Left lung (tissue), 10 donors: Measurements from ENCODE around the gene EIF4H. TPM values are rescaled to one million over a fixed set of nuclear protein-coding genes. Genes with fewer than 3 reads are reported as not detected.

ENCODE experiments used
- ATAC-seq: fragments of 200-7000 bp; cut with Tn5 transposase; one replicate; pipeline ENCODE4 v1.9.1; 2020; ENCODE audit warnings: moderate library complexity
- DNase-seq, 4 donors: peaks; one replicate each; pipeline ENCODE4 v3.0.0-alpha.2; 2013 to 2020
- H3K27ac ChIP-seq, 2 donors: fragments of 200-600 bp; sonication (generic) in 1 of 2; one replicate each; pipeline versions ENCODE4 v1.5.0 to v1.8.0; 2020 to 2021
- H3K27me3 ChIP-seq, 2 donors: fragments of 200-600 bp; sonication (generic) in 1 of 2; one replicate each; pipeline versions ENCODE4 v1.5.0 to v1.8.0; 2020 to 2021
- H3K36me3 ChIP-seq, 2 donors: fragments of 200-600 bp; sonication (generic) in 1 of 2; one replicate each; pipeline versions ENCODE4 v1.5.0 to v1.8.0; 2020 to 2021
- H3K4me1 ChIP-seq, 2 donors: fragments of 200-600 bp; one replicate each; pipeline ENCODE4 v1.8.0; 2021
- H3K4me3 ChIP-seq, 2 donors: fragments of 200-600 bp; sonication (generic) in 1 of 2; one replicate each; pipeline versions ENCODE4 v1.5.0 to v1.8.0; 2020 to 2021; ENCODE audit warnings: mild to moderate bottlenecking in 1 of 2
- H3K9me3 ChIP-seq, 2 donors: fragments of 200-600 bp; sonication (generic) in 1 of 2; one replicate each; pipeline versions ENCODE4 v1.5.0 to v1.8.0; 2020 to 2021
- CTCF ChIP-seq, 2 donors: fragments of 200-600 bp; sonication (generic) in 1 of 2; IDR thresholded peaks; one replicate each; pipeline versions ENCODE4 v1.5.0 to v1.8.0; 2021; ENCODE audit warnings: antibody characterized with exemption in 2 of 2
- intact Hi-C, 2 donors: fragments of 100-400 bp; cut with DNase I; formaldehyde crosslinking; loops; one replicate each; pipeline versions ENCODE4 v1.11.2 to v1.14.2; 2022
- microRNA-seq, 2 donors: library from miRNA; unstranded; fragments of <30 nt; microRNA quantifications; one replicate each; pipeline ENCODE4, GENCODE V29; 2019
- polyA plus RNA-seq, 6 donors: library from polyadenylated mRNA; unstranded; fragments of 120-200 nt; gene quantifications; one replicate each; pipeline ENCODE4 v1.2.1, GENCODE V29; 2013; ENCODE audit not compliant: insufficient read length in 6 of 6
- total RNA-seq, 2 donors: library from RNA; stranded (reverse); fragmentation: NEBNext Ultra II Directional; extraction: Animal tissue kit (Norgen Biotek cat#: 25700); gene quantifications; one replicate each; pipeline ENCODE4 v1.2.1, GENCODE V29; 2021
- donor health status: DM: no; HTN: yes; CAD: no.
- donor health status: DM: no; HTN: no; CAD: no.

The EIF4H gene
- total and polyA plus RNA-seq, 8 donors = 203 to 308 (median 264) TPM

DNA sequence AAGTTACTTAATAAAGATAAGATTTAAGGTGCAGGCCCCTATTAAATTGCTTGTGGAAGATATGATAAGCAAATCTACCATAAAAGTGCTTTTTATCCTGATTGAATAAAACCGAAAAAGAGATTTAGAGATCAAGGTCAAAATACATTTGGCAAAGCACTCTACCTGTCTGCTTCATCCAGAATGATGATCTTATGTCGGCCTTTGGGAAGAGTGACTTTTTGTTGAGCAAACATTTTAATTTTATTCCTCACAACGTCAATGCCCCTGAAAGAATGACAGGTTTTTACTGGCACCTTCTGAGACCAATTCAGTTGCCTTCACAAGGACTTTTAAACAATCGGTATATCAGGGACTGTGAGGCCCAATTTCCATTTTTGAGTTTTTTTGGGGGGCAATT lies 72.3 kb downstream of the EIF4H start:
- no peak for TF ChIP-seq CTCF (IDR thresholded peaks at IDR 0.05)
- no peak overlapping the region for H3K4me3 ChIP-seq
- peaks cover 0 to 10% of the 10 kb centered on the region in 2 donors for H3K4me1 ChIP-seq
- intact Hi-C loops = no loop called here
- no peaks in the 10 kb centered on the region for H3K9me3 ChIP-seq
- no peak overlapping the region for H3K27ac ChIP-seq
- no peak for DNase-seq
- ATAC-seq = no peak
- peaks cover 0 to 98% of the 10 kb centered on the region in 2 donors for H3K36me3 ChIP-seq
- H3K27me3 ChIP-seq = no peaks in the 10 kb centered on the region

Small RNA genes lying within 50 kb of the gene (microRNA-seq; reads per million reads assigned to microRNA genes)
- gene MIR590 = 198 to 299 reads per million in 2 donors

Other genes starting within 250 kb of the EIF4H start
- 100 to 1,000 TPM; 202 to 673 TPM for gene ELN, start 146.2 kb upstream of the EIF4H start, total RNA-seq
- gene ELN, start 146.2 kb upstream of the EIF4H start, polyA plus RNA-seq = 100 to 1,000 TPM; 212 to 303 (median 229) TPM
- gene LIMK1, start 90.6 kb upstream of the EIF4H start, total RNA-seq = 10 to 100 TPM; 40.8 to 47.2 TPM
- gene LIMK1, start 90.6 kb upstream of the EIF4H start, polyA plus RNA-seq = 10 to 100 TPM; 17.4 to 26.0 (median 24.0) TPM
- 10 to 100 TPM; 17.1 to 64.7 TPM for gene LAT2, start 35.6 kb downstream of the EIF4H start, total RNA-seq
- 1 to 10 TPM; 4.1 to 5.5 (median 4.7) TPM for gene LAT2, start 35.6 kb downstream of the EIF4H start, polyA plus RNA-seq
- gene RFC2, start 80.0 kb downstream of the EIF4H start, total RNA-seq = 10 to 100 TPM; 17.0 to 24.5 TPM
- 10 to 100 TPM; 37.1 to 48.1 (median 38.9) TPM for gene RFC2, start 80.0 kb downstream of the EIF4H start, polyA plus RNA-seq
- 10 to 100 TPM; 20.6 to 23.2 TPM for gene CLIP2, start 115.1 kb downstream of the EIF4H start, total RNA-seq
- gene CLIP2, start 115.1 kb downstream of the EIF4H start, polyA plus RNA-seq = 10 to 100 TPM; 23.0 to 32.8 (median 28.1) TPM